ENCODE measurements around the gene KCNE1.
"Not testable (repeated sequence)": the region's sequence is repeated elsewhere in the genome, so short reads cannot be mapped to it uniquely, and the experiment has no call there.

- TF ChIP-seq CTCF (IDR thresholded peaks at IDR 0.05; ENCODE audit: low read depth, low read length, missing input control); JUND (IDR thresholded peaks at IDR 0.05); HNF4G (IDR thresholded peaks at IDR 0.05); TAF1 (conservative IDR thresholded peaks at IDR 0.05); REST (IDR thresholded peaks at IDR 0.05): not testable (repeated sequence)
These were observed 28.6 kb downstream of the KCNE1 start for GRCh38 chr21:34483435-34483834.

Measured in liver (tissue), 3 donors.